LNCaP clone FGC (cell line): ENCODE measurements around the gene TNFSF9.
"Not testable (repeated sequence)": the region's sequence is repeated elsewhere in the genome, so short reads cannot be mapped to it uniquely, and the experiment has no call there.

Source experiments
- DNase-seq: peaks from one replicate; pipeline ENCODE4 v3.0.0-alpha.2; 2011; ENCODE audit warnings: low read depth
- H3K4me3 ChIP-seq: 2 replicates; pipeline ENCODE4 v1.5.1; 2011; ENCODE audit warnings: mild to moderate bottlenecking, low read depth, low read length, control low read depth
- TF ChIP-seq, protein P1 (sequence below): IDR thresholded peaks from 2 replicates; pipeline ENCODE4 v1.5.1; 2012; ENCODE audit warnings: mild to moderate bottlenecking; ENCODE audit not compliant: control insufficient read depth, insufficient read depth; ENCODE audit errors: extremely low read depth

The TNFSF9 gene

DNA sequence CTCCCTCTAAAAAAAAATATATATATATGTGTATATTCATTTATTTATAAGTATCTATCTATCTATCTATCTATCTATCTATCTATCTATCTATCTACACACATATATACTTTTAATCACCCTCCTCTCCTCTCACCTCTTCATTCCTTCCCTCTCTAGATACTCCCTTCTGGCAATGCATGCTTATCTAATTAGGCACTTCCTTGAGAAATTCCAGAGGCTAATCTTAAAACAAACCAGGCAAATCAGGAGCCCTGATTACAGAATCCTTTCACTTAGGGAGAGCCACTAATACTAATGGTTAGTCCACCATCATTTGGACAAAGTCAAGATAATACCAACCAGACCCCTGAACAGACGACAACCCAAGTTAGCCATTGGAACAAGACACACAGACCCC is 42.5 kb downstream of the TNFSF9 start:
- TF ChIP-seq, protein P1, sequence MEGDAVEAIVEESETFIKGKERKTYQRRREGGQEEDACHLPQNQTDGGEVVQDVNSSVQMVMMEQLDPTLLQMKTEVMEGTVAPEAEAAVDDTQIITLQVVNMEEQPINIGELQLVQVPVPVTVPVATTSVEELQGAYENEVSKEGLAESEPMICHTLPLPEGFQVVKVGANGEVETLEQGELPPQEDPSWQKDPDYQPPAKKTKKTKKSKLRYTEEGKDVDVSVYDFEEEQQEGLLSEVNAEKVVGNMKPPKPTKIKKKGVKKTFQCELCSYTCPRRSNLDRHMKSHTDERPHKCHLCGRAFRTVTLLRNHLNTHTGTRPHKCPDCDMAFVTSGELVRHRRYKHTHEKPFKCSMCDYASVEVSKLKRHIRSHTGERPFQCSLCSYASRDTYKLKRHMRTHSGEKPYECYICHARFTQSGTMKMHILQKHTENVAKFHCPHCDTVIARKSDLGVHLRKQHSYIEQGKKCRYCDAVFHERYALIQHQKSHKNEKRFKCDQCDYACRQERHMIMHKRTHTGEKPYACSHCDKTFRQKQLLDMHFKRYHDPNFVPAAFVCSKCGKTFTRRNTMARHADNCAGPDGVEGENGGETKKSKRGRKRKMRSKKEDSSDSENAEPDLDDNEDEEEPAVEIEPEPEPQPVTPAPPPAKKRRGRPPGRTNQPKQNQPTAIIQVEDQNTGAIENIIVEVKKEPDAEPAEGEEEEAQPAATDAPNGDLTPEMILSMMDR, result no peak

DNA sequence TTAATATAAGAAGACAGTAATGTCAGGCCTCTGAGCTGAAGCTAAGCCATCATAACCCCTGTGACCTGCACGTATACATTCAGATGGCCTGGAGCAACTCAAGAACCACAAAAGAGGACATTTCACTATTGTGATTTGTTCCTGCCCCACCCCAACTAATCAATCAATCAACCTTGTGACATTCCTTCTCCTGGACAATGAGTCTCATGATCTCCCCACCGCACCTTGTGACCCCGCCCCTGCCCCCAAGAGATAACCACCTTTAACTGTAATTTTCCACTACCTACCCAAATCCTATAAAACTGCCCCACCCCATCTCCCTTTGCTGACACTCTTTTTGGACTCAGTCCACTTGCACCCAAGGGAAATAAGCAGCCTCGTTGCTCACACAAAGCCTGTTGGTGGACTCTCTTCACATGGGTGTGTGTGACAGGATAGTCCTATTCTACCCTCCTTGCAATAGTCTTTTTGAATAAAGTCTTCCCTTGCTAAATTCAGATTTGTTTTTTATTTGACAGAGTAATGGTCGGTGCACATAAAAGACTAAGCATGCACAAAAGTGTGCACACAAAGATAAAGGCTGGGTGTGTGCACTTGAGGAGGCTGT is 46.1 kb downstream of the TNFSF9 start:
- no peak for DNase-seq
- TF ChIP-seq, protein P1, result no peak
- H3K4me3 ChIP-seq, result no peak overlapping the region

More for the DNA sequence above, 42.5 kb downstream of the TNFSF9 start:
- no peak overlapping the region for H3K4me3 ChIP-seq
- no peak for DNase-seq

DNA sequence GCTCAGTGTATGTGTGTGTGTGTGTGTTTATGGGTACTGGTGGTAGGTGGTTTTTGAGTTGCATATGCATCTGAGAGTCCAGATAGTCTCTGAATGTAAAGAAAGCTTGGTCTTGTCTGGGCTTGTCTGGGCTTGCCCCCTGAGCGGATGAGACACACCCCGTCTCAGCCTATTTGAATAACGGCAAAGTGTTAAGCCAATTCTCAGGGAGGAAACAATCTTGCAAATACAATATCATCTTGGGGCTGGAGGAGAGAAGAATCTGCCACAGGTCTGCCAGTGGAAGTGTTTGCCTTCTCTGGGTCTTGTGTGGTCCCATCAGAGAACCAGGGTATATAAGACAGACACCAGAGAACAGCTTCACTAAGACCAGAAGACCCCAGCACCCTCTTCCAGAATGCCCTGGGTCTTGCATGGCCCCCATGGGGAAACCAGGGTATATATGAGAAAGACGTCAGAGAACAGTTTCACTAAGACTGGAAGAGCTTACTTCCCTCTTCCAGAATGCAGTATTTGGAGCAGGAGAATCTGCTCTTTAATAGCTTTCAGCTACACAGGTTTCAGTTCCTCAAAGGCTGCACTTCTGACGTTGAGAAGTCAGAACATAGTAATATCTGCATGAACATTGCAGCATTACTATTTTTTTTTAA is 46.8 kb downstream of the TNFSF9 start:
- TF ChIP-seq, protein P1, result no peak
- DNase-seq, result no peak
- H3K4me3 ChIP-seq, result no peak overlapping the region

DNA sequence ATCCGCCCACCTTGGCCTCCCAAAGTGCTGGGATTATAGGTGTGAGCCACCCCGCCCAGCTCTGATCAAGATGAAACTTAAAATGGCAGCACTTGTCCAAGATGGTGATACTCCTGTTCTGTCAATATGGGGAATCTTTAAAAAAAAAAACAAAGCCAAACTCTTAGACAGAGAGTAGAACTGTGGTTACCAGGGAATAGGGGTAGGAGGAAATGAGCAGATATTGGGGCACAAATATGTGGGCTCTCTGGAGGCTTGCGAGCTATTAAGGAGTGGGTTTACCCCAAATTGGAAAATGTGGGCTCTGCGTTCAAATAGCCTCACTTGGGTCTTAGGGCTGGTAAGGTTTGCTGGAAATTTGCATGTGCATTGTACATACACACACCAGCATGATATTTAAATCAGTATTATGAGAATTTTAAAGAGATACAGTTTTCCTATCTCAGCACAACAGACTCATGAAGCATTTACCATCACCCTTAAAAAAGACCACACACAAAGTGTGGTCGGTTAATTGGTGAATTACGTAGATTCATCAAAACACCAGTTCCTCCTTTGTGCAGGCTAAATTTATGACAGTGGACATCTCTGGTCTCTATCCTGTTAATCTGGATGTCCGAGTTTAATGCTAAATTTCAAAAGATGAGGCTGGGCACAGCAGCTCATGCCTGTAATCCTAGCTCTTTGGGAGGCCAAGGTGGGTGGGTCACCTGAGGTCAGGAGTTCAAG is 48.8 kb downstream of the TNFSF9 start:
- DNase-seq, result no peak
- H3K4me3 ChIP-seq, result no peak overlapping the region
- TF ChIP-seq, protein P1, result no peak

DNA sequence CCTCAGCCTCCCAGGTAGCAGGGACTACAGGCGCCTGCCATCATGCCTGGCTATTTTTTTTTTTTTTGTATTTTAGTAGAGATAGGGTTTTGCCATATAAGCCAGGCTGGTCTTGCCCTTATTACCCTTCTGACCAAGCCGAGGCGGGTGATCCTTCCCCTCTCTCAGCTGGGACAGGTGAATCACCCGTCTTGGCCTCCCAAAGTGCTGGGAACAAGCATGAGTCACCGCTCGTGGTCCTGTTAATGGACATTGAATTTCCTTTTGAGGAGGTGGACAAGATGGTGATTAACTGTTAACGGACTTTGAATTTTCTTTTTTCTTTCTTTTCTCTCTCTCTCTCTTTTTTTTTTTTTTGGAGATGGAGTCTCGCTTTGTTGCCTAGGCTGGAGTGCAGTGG is 49.5 kb downstream of the TNFSF9 start:
- no peak for DNase-seq
- H3K4me3 ChIP-seq, result no peak overlapping the region
- TF ChIP-seq, protein P1, result no peak

DNA sequence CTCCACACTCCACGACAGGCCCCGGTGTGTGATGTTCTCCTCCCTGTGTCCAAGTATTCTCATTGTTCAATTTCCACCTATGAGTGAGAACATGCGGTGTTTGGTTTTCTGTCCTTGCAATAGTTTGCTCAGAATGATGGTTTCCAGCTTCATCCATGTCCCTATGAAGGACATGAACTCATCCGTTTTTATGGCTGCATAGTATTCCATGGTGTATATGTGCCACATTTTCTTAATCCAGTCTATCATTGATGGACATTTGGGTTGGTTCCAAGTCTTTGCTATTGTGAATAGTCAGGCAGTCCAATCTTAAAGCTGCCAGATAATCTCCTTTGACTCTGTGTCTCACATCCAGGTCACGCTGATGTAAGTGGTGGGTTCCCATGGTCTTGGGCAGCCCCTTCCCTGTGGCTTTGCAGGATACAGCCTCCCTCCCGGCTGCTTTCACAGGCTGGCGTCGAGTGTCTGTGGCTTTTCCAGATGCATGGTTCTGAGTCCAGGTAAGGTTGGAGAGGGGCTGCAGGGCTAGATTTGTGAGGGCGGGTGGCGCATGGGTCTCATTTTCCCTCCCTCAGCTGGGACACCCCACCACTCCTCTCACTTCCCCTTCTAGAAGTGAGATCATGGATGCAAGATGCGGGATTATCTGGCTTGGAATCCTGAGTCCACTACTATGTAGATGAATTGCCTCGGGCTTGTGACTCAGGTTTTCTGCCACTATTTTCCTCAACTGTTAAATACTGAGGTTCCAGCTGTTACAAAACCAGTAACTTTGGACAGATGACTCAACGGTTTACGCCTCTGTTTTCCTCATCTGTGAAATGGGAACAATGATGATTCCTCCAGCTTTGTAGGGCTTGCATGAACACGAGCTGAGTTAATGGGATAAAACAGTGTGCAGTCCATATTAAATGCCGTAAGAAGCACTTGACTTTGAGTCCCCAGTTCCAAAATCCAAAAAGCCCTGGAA is 52.0 kb downstream of the TNFSF9 start:
- H3K4me3 ChIP-seq, DNase-seq: not testable (repeated sequence)
